Epidermal melanocyte (primary cell): ENCODE results near the gene MTOR.

Experiments
- DNase-seq: peaks from one replicate; pipeline ENCODE4 v3.0.0; 2011; ENCODE audit warnings: low spot score; ENCODE audit not compliant: insufficient read length

Gene MTOR

GRCh38 chr1:11151826-11152612 is 110.3 kb downstream of the MTOR start:
- no peak for DNase-seq

- DNase-seq: no peak
Measured at GRCh38 chr1:11151114-11151513, 111.2 kb downstream of the MTOR start.

DNA sequence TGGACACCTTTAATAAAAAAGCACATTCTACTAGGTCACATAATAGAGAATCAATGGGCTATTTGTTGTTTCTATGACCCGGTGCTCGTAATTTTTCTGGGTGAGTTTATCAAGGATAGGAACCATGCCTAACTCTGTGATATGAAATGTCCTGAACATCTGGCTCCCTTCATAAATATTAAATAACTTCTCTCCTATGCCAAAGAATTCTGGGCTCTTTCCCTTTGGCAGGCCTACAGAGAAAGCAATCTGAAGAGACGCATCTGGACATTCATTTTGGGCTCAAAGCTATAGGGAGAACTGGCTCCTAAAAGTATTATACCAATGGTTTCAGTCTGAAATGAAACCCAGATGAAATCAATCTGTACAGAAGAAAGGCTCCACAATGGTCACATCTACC is 112.0 kb downstream of the MTOR start:
- no peak for DNase-seq

DNA sequence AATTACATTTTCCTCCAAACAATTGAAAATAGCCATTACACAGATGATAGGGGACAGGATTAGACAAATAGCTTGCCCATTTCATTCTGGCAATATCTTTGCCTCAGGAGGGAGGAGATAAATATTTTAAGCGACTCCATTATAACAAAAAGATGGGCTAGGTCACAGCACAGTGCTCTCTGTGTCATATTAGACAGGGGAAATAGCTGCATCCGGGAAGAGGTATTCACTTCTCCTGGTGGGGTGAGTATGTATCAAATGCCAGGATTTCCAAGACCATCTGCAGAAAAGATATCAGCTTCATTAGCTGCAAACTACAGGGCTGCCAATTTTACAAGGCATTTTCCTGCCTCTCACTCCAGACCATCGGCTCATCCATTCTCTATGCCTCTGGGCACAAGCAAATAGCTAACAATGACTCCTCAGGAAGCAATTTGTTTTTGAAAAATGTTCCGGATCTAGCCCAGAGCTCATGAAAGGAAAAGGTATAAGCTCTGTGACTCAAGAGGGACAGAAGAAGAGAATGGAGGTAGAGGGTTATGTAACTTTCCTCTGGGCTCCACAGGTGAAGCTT is 115.1 kb downstream of the MTOR start:
- no peak for DNase-seq

- no peak for DNase-seq
Measured at GRCh38 chr1:11145741-11146140, 116.6 kb downstream of the MTOR start.

DNA sequence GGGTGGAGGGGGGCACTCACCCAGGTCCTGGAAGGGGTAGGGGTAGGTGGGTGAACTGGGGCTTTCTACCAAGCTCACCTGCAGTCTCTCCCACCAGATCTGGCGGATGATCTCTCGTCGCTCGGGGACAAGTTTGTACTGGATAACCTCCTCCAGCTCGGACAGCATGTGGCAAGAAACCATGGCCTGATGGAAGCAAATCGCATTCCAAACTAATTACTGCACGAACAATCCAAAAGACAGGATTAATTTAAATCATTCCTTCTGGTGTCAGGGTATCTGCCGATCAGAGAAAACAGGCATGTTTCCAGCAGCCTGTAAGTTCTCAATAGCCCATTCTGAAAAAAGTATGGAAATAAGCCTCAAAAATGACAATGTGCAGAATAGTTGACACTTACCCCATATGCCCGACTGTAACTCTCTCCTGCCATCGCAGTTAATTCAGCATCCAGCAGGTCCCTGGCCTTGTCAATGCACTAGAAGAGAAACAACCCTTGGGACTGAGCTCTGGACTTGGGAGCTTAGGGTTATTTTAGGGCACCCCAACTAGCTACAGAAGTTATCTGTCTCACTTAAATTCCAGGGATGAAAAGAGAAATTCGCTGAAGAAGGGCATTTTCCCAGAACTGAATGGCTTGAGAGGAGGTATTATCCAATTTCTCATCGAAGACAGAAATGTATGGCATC is 117.6 kb downstream of the MTOR start:
- no peak for DNase-seq

- DNase-seq: no peak
Measured at GRCh38 chr1:11143907-11144306, 118.4 kb downstream of the MTOR start.

GRCh38 chr1:11143401-11143800 is 119.0 kb downstream of the MTOR start:
- no peak for DNase-seq

- no peak for DNase-seq
Measured at GRCh38 chr1:11142618-11143391, 119.5 kb downstream of the MTOR start.

DNA sequence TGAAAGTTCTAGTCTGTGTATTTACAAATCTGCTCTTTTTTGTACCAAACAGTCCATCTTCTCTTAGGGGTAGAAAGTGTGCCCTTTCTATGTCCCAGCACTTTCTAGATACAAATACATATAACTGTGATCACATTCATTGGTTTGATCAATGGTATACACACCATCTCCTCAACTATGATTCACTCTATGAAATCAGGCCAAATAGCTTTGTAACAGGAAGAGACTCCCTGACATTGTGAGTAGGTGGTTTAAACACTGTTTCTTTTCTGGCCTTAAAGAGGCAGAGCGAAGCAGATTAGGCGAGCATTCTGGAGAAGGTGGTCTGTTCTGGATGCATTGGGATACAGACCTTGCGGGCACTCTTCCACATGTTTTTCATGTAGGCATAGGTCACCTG is 123.4 kb downstream of the MTOR start:
- DNase-seq: no peak

GRCh38 chr1:11138029-11138428 is 124.3 kb downstream of the MTOR start:
- DNase-seq: no peak

GRCh38 chr1:11134898-11135266 is 127.5 kb downstream of the MTOR start:
- no peak for DNase-seq

DNA sequence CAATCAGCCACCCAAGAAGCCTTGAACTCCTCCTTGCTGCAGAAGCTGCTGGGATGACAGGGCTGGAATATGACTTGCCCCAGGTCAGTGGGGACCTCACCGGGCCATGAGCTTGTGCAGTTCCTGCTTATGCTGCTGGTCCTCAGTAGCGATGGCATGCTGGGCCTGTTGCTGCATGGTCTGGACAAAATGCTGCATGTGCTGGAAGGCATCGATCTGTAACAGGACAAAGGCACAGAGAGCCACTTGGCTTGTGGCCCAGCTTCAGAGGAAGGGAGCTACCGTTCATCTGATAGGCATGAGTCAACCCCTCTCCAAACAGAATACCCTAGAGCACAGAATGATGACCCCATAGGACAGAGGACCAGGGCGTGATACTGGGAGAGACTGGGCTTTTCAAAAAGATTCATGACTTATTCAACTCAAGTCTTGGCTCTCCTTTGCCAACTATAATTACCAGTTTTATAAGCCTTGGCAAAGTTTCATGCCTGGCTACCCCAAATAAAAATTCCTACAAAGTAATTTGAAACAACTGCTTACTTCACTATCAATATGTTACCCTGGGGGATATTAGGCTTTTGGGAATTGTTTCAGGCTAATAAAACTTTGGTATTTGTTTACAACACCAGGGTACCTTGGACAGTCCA is 128.0 kb downstream of the MTOR start:
- DNase-seq: no peak

- DNase-seq: no peak
Measured at GRCh38 chr1:11132563-11133293, 129.6 kb downstream of the MTOR start.

DNA sequence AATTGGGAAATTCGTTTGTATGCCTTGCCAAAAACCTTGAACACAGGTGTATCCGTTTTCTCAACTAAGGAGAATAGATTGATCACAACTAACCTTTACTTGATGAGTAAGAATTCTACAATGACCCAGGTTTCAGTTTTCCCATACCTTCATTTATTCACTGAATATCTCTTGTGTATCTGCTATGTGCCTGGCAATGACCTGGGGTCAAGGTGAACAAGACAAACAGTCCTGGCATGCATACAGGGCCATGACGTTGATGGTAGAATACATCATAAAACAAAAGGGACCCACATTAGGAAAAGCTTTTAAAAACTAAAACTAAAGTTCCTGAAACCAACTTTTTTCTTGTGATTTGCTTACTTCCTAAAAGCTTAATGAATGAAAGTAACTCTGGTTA is 130.5 kb downstream of the MTOR start:
- no peak for DNase-seq

- DNase-seq: no peak
Measured at GRCh38 chr1:11130406-11130805, 131.9 kb downstream of the MTOR start.

DNA sequence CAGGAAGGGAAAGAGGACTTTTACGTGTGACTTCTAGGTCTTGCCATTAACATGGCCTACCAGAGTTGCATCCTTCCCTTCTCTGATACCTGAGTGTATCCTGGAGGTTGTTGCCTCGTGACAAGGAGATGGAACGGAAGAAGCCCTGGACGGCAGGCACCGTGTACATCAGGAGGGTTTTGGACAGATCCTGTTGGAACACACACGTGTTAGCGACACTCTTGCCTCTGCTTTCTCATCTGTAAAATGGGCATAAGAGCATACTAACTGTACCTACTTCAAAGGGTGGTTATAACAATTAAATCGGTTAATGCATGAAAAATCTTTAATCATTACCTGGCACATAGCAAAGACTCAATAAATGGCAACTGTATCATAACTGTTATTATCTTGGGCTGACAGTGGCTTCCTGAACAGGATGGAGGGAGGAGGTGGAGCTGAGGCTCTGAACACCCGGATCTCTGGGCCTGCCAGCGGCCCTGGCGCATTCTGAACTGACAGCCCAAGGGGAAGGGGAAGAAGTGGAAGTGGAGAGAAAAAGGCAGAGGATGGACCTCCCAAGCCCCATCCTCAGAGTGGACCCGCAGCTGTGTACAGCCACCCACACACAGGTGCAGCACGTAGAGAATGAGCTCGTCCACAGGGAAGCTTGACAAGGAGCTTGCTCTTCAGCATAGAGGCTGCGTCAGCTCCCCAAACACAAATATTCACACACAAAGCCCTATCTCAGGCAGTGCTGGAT is 132.5 kb downstream of the MTOR start:
- DNase-seq: no peak

GRCh38 chr1:11126569-11126968 is 135.8 kb downstream of the MTOR start:
- DNase-seq: no peak

DNA sequence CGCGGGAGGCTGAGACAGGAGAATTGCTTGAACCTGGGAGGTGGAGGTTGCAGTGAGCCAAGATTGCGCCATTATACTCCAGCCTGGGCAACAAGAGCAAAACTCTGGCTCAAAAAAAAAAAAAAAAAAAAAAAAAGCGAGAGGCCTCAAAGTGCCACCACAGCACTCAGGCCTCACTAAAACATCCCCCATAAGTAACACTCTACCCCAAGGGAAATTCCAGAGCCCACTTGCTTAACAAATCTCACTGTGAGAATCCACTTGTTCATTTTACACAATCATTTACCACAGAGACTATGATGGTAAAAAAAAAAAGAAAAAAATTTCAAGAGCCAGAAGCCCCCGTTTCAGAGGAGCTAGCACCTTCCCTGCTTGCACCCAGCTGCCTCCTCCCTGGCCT is 136.4 kb downstream of the MTOR start:
- no peak for DNase-seq

DNA sequence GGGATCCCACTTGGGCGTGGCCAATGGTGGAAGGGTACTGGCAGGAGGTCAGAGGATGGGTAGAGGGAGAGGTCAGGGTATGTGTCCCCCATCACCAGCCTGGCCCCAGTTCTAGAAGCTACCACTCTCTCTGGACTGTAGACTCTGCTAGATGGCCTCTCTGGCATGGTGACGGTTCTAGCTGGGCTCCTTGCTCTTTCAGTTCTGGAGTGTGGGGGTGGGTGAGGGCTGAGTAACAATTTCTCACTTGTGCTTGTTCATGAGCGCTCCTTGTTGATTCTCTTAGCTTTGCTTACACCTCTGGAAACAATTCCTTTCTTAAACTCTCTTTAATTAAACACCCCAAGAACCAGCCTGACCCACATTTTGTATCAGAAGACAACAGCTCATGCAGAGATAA is 137.4 kb downstream of the MTOR start:
- no peak for DNase-seq
